ENCODE data around the gene STARD13. TPM values are rescaled to one million over a fixed set of nuclear protein-coding genes. Genes with fewer than 3 reads are reported as not detected.
A peak's percentile ranks its signal among the peaks of the same experiment; 100 is the strongest.

STARD13 gene
- total and polyA plus RNA-seq, 4 donors, result 2.7 to 15.3 (median 5.7) TPM

DNA sequence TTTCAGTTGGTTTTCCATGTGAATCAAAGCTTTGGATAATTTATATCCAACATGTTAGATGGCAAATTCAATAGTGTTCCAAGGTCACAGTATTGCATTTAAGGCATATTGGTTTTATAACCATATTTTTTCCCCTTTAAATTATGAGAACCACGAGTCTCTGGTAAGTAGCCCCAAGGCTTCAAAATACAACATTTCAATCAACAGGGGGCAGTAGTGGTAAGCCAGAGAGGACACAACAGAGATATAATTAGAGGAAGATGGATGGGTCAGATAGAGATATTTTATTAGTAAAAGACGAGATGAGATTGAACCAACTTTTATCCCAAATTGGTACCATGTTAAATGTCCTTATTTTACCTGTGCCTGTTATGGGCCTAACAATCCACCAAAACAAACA is 216.2 kb downstream of the STARD13 start:
- Histone ChIP-seq H3K27ac (ENCODE audit: low read depth in 1 of 2, low read length in 2 of 2) (no peak overlapping the region), H3K4me1 (ENCODE audit: control insufficient read depth in 4 of 4, insufficient read depth in 4 of 4, low read length in 3 of 4) (no peaks in the 10 kb centered on the region), H3K36me3 (ENCODE audit: control insufficient read depth in 4 of 4, insufficient read depth in 3 of 4, low read depth in 1 of 4, low read length in 3 of 4) (no peaks in the 10 kb centered on the region), H3K4me3 (ENCODE audit: low read depth in 1 of 3, low read length in 3 of 3) (no peak overlapping the region), H3K9ac (ENCODE audit: low read depth in 1 of 2, low read length in 2 of 2) (no peak overlapping the region), H3K27me3 (ENCODE audit: control insufficient read depth in 4 of 4, insufficient read depth in 4 of 4, low read length in 3 of 4) (no peaks in the 10 kb centered on the region), H3K9me3 (ENCODE audit: control insufficient read depth in 4 of 4, low read length in 3 of 4) (no peaks in the 10 kb centered on the region)
- TF ChIP-seq RXRA (IDR thresholded peaks at IDR 0.05), result no peak
- TF ChIP-seq FOXA1 (IDR thresholded peaks at IDR 0.05), result no peak
- TF ChIP-seq HNF4A (conservative IDR thresholded peaks at IDR 0.05), result no peak
- no peak for TF ChIP-seq EGR1 (IDR thresholded peaks at IDR 0.05; ENCODE audit: low read depth in 2 of 2)
- no peak for TF ChIP-seq YY1 (IDR thresholded peaks at IDR 0.05)
- no peak for TF ChIP-seq ZBTB33 (IDR thresholded peaks at IDR 0.05)
- TF ChIP-seq NR2F2 (IDR thresholded peaks at IDR 0.05), result no peak
- no peak for TF ChIP-seq TAF1 (conservative IDR thresholded peaks at IDR 0.05)
- TF ChIP-seq GABPA (IDR thresholded peaks at IDR 0.05 in 1 of 2, conservative IDR thresholded peaks at IDR 0.05 in 1 of 2), result no peak
- TF ChIP-seq JUND (IDR thresholded peaks at IDR 0.05), result no peak
- TF ChIP-seq ATF3 (IDR thresholded peaks at IDR 0.05), result no peak
- TF ChIP-seq, protein P1, sequence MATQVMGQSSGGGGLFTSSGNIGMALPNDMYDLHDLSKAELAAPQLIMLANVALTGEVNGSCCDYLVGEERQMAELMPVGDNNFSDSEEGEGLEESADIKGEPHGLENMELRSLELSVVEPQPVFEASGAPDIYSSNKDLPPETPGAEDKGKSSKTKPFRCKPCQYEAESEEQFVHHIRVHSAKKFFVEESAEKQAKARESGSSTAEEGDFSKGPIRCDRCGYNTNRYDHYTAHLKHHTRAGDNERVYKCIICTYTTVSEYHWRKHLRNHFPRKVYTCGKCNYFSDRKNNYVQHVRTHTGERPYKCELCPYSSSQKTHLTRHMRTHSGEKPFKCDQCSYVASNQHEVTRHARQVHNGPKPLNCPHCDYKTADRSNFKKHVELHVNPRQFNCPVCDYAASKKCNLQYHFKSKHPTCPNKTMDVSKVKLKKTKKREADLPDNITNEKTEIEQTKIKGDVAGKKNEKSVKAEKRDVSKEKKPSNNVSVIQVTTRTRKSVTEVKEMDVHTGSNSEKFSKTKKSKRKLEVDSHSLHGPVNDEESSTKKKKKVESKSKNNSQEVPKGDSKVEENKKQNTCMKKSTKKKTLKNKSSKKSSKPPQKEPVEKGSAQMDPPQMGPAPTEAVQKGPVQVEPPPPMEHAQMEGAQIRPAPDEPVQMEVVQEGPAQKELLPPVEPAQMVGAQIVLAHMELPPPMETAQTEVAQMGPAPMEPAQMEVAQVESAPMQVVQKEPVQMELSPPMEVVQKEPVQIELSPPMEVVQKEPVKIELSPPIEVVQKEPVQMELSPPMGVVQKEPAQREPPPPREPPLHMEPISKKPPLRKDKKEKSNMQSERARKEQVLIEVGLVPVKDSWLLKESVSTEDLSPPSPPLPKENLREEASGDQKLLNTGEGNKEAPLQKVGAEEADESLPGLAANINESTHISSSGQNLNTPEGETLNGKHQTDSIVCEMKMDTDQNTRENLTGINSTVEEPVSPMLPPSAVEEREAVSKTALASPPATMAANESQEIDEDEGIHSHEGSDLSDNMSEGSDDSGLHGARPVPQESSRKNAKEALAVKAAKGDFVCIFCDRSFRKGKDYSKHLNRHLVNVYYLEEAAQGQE (IDR thresholded peaks at IDR 0.05), result no peak
- no peak for TF ChIP-seq SP1 (IDR thresholded peaks at IDR 0.05)
- TF ChIP-seq, protein P2, sequence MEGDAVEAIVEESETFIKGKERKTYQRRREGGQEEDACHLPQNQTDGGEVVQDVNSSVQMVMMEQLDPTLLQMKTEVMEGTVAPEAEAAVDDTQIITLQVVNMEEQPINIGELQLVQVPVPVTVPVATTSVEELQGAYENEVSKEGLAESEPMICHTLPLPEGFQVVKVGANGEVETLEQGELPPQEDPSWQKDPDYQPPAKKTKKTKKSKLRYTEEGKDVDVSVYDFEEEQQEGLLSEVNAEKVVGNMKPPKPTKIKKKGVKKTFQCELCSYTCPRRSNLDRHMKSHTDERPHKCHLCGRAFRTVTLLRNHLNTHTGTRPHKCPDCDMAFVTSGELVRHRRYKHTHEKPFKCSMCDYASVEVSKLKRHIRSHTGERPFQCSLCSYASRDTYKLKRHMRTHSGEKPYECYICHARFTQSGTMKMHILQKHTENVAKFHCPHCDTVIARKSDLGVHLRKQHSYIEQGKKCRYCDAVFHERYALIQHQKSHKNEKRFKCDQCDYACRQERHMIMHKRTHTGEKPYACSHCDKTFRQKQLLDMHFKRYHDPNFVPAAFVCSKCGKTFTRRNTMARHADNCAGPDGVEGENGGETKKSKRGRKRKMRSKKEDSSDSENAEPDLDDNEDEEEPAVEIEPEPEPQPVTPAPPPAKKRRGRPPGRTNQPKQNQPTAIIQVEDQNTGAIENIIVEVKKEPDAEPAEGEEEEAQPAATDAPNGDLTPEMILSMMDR (IDR thresholded peaks at IDR 0.05; ENCODE audit: low read depth, low read length, missing input control), result peak; percentile 8
- TF ChIP-seq RAD21 (IDR thresholded peaks at IDR 0.05), result peak; percentile 52 to 60
- TF ChIP-seq MAX (IDR thresholded peaks at IDR 0.05), result no peak
- WGBS, result 85% methylated on average over 2 of the region's 2 CpGs
- no peak for DNase-seq (ENCODE audit: low spot score)

GRCh38 chr13:33066329-33066728 is 219.2 kb downstream of the STARD13 start:
- H3K9me3 ChIP-seq (ENCODE audit: control insufficient read depth in 4 of 4, low read length in 3 of 4), result no peaks in the 10 kb centered on the region
- no peak overlapping the region for H3K4me3 ChIP-seq (ENCODE audit: low read depth in 1 of 3, low read length in 3 of 3)
- H3K9ac ChIP-seq (ENCODE audit: low read depth in 1 of 2, low read length in 2 of 2), result no peak overlapping the region
- no peak overlapping the region for H3K27ac ChIP-seq (ENCODE audit: low read depth in 1 of 2, low read length in 2 of 2)
- no peaks in the 10 kb centered on the region for H3K27me3 ChIP-seq (ENCODE audit: control insufficient read depth in 4 of 4, insufficient read depth in 4 of 4, low read length in 3 of 4)
- DNase-seq (ENCODE audit: low spot score), result no peak
- no peaks in the 10 kb centered on the region for H3K4me1 ChIP-seq (ENCODE audit: control insufficient read depth in 4 of 4, insufficient read depth in 4 of 4, low read length in 3 of 4)
- WGBS, result 94% methylated on average over 18 of the region's 18 CpGs
- H3K36me3 ChIP-seq (ENCODE audit: control insufficient read depth in 4 of 4, insufficient read depth in 3 of 4, low read depth in 1 of 4, low read length in 3 of 4), result no peaks in the 10 kb centered on the region
- TF ChIP-seq JUND (IDR thresholded peaks at IDR 0.05), result no peak
- TF ChIP-seq RAD21 (IDR thresholded peaks at IDR 0.05), result no peak
- no peak for TF ChIP-seq HNF4A (conservative IDR thresholded peaks at IDR 0.05)
- TF ChIP-seq FOXA1 (IDR thresholded peaks at IDR 0.05), result no peak
- TF ChIP-seq, protein P1 (IDR thresholded peaks at IDR 0.05), result no peak
- no peak for TF ChIP-seq GABPA (IDR thresholded peaks at IDR 0.05 in 1 of 2, conservative IDR thresholded peaks at IDR 0.05 in 1 of 2)
- no peak for TF ChIP-seq ZBTB33 (IDR thresholded peaks at IDR 0.05)
- no peak for TF ChIP-seq NR2F2 (IDR thresholded peaks at IDR 0.05)
- no peak for TF ChIP-seq ATF3 (IDR thresholded peaks at IDR 0.05)
- TF ChIP-seq FOXA2 (IDR thresholded peaks at IDR 0.05), result no peak
- TF ChIP-seq HNF4G (IDR thresholded peaks at IDR 0.05), result no peak
- TF ChIP-seq EGR1 (IDR thresholded peaks at IDR 0.05; ENCODE audit: low read depth in 2 of 2), result no peak

Measured in liver (tissue), 9 donors.